ENCODE results near the gene ATPAF1. TPM values are rescaled to one million over a fixed set of nuclear protein-coding genes. Genes with fewer than 3 reads are reported as not detected.

Gene ATPAF1
- polyA plus RNA-seq, 2 of the 4 experiments (the other 2 are of a cell fraction), result 28.9 to 63.7 TPM

- POLR2A ChIA-PET, result interaction anchor here (2.4 kb wide), 1 partner anchor 13 kb away, joined by 12 read pairs; the partner anchor contains the start of gene MKNK1
- WGBS (ENCODE audit: missing lambda C conversion rate), result 36% methylated on average over 8 of the region's 10 CpGs
- H3K27ac ChIP-seq, result peak overlapping the region; percentile 79 to 94
- TF ChIP-seq MAFK (IDR thresholded peaks at IDR 0.05; ENCODE audit: partially characterized antibody) (no peak), ZNF302 (CRISPR knock-in tag; IDR thresholded peaks at IDR 0.05) (no peak), PHF8 (IDR thresholded peaks at IDR 0.05; ENCODE audit: borderline replicate concordance, low read depth) (no peak), ELK1 (IDR thresholded peaks at IDR 0.05; ENCODE audit: low read depth, low read length) (no peak), HOXB13 (CRISPR knock-in tag; IDR thresholded peaks at IDR 0.05; ENCODE audit: low read depth) (no peak), SMC3 (IDR thresholded peaks at IDR 0.05) (no peak), JUNB (IDR thresholded peaks at IDR 0.05) (no peak), CTCF (IDR thresholded peaks at IDR 0.05) (no peak), FOSB (CRISPR knock-in tag; IDR thresholded peaks at IDR 0.05) (no peak), EHMT2 (IDR thresholded peaks at IDR 0.05; ENCODE audit: low read depth) (no peak), KDM1A (IDR thresholded peaks at IDR 0.05; ENCODE audit: low read depth) (no peak), NFE2L2 (conservative IDR thresholded peaks at IDR 0.05; ENCODE audit: low read length) (no peak), HDAC2 (IDR thresholded peaks at IDR 0.05) (no peak), HEYL (CRISPR knock-in tag; IDR thresholded peaks at IDR 0.05) (no peak), JUN (IDR thresholded peaks at IDR 0.05) (no peak), FOXS1 (CRISPR knock-in tag; IDR thresholded peaks at IDR 0.05) (no peak), FOSL2 (IDR thresholded peaks at IDR 0.05) (no peak), FOSL2 (CRISPR knock-in tag; IDR thresholded peaks at IDR 0.05) (no peak)
- peak overlapping the region; percentile 81 for H3K4me2 ChIP-seq
- peak overlapping the region; percentile 81 for H3K4me3 ChIP-seq
- FAIRE-seq (no peak), ATAC-seq (peak; percentile 54 to 74), DNase-seq (ENCODE audit: low read depth in 1 of 2, low spot score in 1 of 2) (no peak)
- peaks cover 27% of the 10 kb centered on the region for H3K4me1 ChIP-seq
- no peaks in the 10 kb centered on the region for H3K9me3 ChIP-seq
- CTCF ChIA-PET, result interaction anchor here (1.1 to 1.8 kb wide), 3 partner anchors 11 to 85 kb away, joined by 3 to 4 read pairs (median 3); no protein-coding TSS in a partner anchor
Measured at GRCh38 chr1:46617108-46617800, 50.9 kb downstream of the ATPAF1 start.

- peak; percentile 36 to 47 for DNase-seq (ENCODE audit: low read depth in 1 of 2, low spot score in 1 of 2)
- Histone ChIP-seq H3K4me3 (peak within 1 kb of the TSS; percentile 81), H3K27ac (peak within 1 kb of the TSS; percentile 79 to 94), H3K4me2 (peak within 1 kb of the TSS; percentile 81), H3K4me1 (peaks cover 34% of the 10 kb centered on the region), H3K9me3 (no peaks in the 10 kb centered on the region)
- no peak for FAIRE-seq
- CTCF ChIA-PET, result interaction anchor here (1.1 to 1.8 kb wide), 4 partner anchors 10 to 86 kb away, joined by 3 to 4 read pairs (median 3); partner anchors contain the start of gene MKNK1
- 9% methylated on average over 19 of the region's 62 CpGs for WGBS (ENCODE audit: missing lambda C conversion rate)
- peak in 1 of 2 experiments; percentile 22; a peak in 1 of 5 replicates for TF ChIP-seq JUN (IDR thresholded peaks at IDR 0.05)
- TF ChIP-seq POLR2A (IDR thresholded peaks at IDR 0.05; ENCODE audit: low read length), result peak; percentile 59
- TF ChIP-seq MAX (IDR thresholded peaks at IDR 0.05), result peak; percentile 46
- no peak for TF ChIP-seq CBX2 (IDR thresholded peaks at IDR 0.05; ENCODE audit: borderline replicate concordance, low read depth)
- TF ChIP-seq PHF8 (IDR thresholded peaks at IDR 0.05; ENCODE audit: borderline replicate concordance, low read depth), result peak; percentile 36
- POLR2A ChIA-PET, result interaction anchor here (0.6 to 2.4 kb wide), 3 partner anchors 12 to 231 kb away, joined by 3 to 12 read pairs (median 4); partner anchors contain the start of gene MKNK1
- ATAC-seq, result peak; percentile 73 to 87
Measured at GRCh38 chr1:46616277-46617107, 51.7 kb downstream of the ATPAF1 start, which contains the start of gene MOB3C. Gene MOB3C (minus strand): TSS chr1:46616811. CDS start chr1:46613321, 3,490 bp downstream.
